SJCRH30 (cell line): ENCODE data around the gene CARD11. TPM values are rescaled to one million over a fixed set of nuclear protein-coding genes. Genes with fewer than 3 reads are reported as not detected.
"Not testable (repeated sequence)": the region's sequence is repeated elsewhere in the genome, so short reads cannot be mapped to it uniquely, and the experiment has no call there.

Experiments used
- DNase-seq, 2 experiments: peaks; one replicate each; pipeline ENCODE4 v3.0.0-alpha.2; 2015 to 2020
- H3K27ac ChIP-seq: fragments of 250-450 bp; sonication (Bioruptor Pico); 2 replicates; pipeline ENCODE4 v1.5.1; 2020; ENCODE audit warnings: mild to moderate bottlenecking, moderate library complexity
- H3K27me3 ChIP-seq: fragments of 250-450 bp; sonication (Bioruptor Pico); 2 replicates; pipeline ENCODE4 v1.5.1; 2020; ENCODE audit warnings: mild to moderate bottlenecking, moderate library complexity
- H3K36me3 ChIP-seq: fragments of 250-450 bp; sonication (Bioruptor Pico); 2 replicates; pipeline ENCODE4 v1.5.1; 2020; ENCODE audit warnings: mild to moderate bottlenecking, moderate library complexity
- H3K4me1 ChIP-seq: fragments of 250-450 bp; sonication (Bioruptor Pico); 2 replicates; pipeline ENCODE4 v1.5.1; 2020; ENCODE audit warnings: mild to moderate bottlenecking, moderate library complexity
- H3K4me3 ChIP-seq: fragments of 250-450 bp; sonication (Bioruptor Pico); 2 replicates; pipeline ENCODE4 v1.5.1; 2020; ENCODE audit warnings: mild to moderate bottlenecking, moderate library complexity
- H3K9me3 ChIP-seq: fragments of 250-450 bp; sonication (Bioruptor Pico); replicated peaks from 2 replicates; pipeline ENCODE4 v1.5.1; 2020; ENCODE audit warnings: mild to moderate bottlenecking, moderate library complexity
- total RNA-seq: library from RNA; depleted of rRNA; stranded (reverse); fragments of >200 nt; shearing (Covaris generic); gene quantifications from 2 replicates; pipeline ENCODE4 v1.2.3, GENCODE V29; 2014

The CARD11 gene
- total RNA-seq, 1 experiment from 2014 or later: not detected

- H3K27ac ChIP-seq: no peak overlapping the region
- no peaks in the 10 kb centered on the region for H3K36me3 ChIP-seq
- H3K9me3 ChIP-seq: 0 out of 2 replicates have a peak, but pooled peaks cover 3% of the 10 kb centered on the region
- peaks cover 7% of the 10 kb centered on the region for H3K4me1 ChIP-seq
- DNase-seq: no peak
- H3K27me3 ChIP-seq: peaks cover 22% of the 10 kb centered on the region
- H3K4me3 ChIP-seq: no peak overlapping the region
Measured at GRCh38 chr7:2923886-2924574, 119.6 kb downstream of the CARD11 start.

GRCh38 chr7:2923291-2923781 is 120.3 kb downstream of the CARD11 start:
- peaks cover 17% of the 10 kb centered on the region for H3K27me3 ChIP-seq
- no peak for DNase-seq
- no peak overlapping the region for H3K4me3 ChIP-seq
- H3K4me1 ChIP-seq: 0 out of 2 replicates have a peak, but pooled peaks cover 4% of the 10 kb centered on the region
- no peak overlapping the region for H3K27ac ChIP-seq
- H3K9me3 ChIP-seq: 0 out of 2 replicates have a peak, but pooled peaks cover 3% of the 10 kb centered on the region
- no peaks in the 10 kb centered on the region for H3K36me3 ChIP-seq

GRCh38 chr7:2922866-2923265 is 120.8 kb downstream of the CARD11 start:
- H3K27me3 ChIP-seq: peaks cover 12% of the 10 kb centered on the region
- no peak overlapping the region for H3K27ac ChIP-seq
- no peak for DNase-seq
- H3K9me3 ChIP-seq: 0 out of 2 replicates have a peak, but pooled peaks cover 3% of the 10 kb centered on the region
- H3K4me3 ChIP-seq: no peak overlapping the region
- H3K4me1 ChIP-seq: 0 out of 2 replicates have a peak, but pooled peaks cover 4% of the 10 kb centered on the region
- no peaks in the 10 kb centered on the region for H3K36me3 ChIP-seq

DNA sequence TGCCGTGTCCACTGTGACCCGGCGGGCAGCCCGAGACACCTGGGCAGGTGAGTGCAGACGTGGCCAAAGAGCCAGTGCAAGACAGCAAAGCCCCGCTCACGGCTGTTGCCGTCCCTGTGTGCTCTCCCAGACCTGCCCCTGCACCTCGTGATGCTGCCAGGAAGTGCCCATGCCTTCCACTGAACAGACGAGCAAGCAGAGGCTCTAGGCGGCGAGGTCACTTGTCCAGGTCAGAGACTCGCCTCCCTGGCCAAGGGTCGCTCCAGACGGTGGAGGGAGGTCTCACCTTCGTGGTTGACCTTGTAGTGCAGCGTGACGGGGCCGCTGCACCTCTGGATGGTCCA is 121.3 kb downstream of the CARD11 start:
- Histone ChIP-seq H3K36me3 (no peaks in the 10 kb centered on the region), H3K9me3 (0 out of 2 replicates have a peak, but pooled peaks cover 3% of the 10 kb centered on the region), H3K27ac (no peak overlapping the region), H3K27me3 (peaks cover 7% of the 10 kb centered on the region; the same call in 1 of the 2 replicates), H3K4me1 (0 out of 2 replicates have a peak, but pooled peaks cover 4% of the 10 kb centered on the region), H3K4me3 (no peak overlapping the region)
- DNase-seq: no peak

DNA sequence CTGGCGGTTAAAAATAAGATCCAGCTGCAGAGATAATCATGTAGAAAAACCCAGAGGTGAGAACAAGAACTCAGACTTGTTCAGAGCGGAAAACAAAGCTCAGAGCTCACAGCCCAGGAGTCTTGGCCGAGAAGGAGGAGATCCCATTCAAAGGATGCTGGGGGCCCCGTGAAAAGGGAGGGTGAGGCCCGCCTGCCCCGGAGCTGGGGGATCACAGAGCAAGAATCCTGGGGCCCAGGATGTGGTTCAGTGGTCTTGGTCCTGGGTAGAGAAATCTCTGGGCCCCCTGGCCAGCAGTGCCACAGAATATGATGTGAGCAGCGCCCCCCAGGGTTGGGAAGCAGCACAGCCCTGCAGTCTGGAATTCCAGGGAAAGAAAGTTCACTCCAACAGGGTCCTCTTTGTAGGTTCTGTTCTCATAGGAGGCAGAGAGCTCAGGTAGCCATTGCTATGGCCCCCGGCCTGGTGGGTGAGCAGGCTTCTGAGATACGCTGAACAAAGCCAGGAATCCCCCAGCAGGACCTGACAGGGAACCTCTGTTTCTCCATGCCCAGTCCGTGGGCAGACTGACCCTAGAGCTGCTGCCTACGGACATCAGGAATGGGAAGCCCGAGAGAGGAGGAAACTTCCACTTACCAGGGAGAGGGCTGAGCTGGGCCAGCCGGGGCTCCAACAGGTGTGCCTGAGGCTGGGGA is 121.9 kb downstream of the CARD11 start:
- Histone ChIP-seq H3K27ac (no peak overlapping the region), H3K9me3 (0 out of 2 replicates have a peak, but pooled peaks cover 3% of the 10 kb centered on the region), H3K36me3 (no peaks in the 10 kb centered on the region), H3K4me3 (no peak overlapping the region), H3K27me3 (peaks cover 10% of the 10 kb centered on the region; the same call in 1 of the 2 replicates), H3K4me1 (0 out of 2 replicates have a peak, but pooled peaks cover 4% of the 10 kb centered on the region)
- DNase-seq: peak; percentile 38 to 63

DNA sequence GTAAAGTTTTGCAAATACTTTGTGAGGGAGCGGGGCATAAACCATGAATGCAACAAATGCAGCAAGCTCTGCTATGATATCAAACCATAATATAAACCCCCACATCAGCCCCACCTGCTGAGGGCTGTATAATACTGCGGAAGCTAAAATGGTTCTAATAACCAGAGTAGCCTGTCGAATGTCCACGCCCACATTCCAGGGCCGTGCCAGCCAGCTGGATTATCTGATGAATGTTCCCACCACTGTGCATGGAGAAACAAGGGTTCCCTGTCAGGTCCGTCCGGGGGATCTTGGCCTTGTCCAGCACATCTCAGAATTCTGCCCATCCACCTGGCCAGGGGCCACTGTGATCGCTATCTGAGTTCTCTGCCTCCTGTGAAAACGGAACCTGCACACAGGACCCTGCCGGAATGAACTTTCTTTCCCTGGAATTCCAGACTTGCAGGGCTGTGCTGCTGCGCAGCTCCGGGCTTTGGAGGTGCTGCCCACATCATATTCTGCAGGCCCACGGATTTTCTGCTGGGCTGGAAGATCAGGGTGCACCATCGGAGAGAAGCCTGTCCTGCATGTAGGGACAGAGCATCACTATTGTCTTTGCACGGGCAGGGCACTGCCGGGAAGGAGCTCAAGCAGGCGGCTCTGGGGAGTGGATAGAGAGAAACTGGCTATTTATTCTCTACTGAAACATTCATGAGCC is 122.6 kb downstream of the CARD11 start:
- H3K27ac ChIP-seq: no peak overlapping the region
- H3K36me3 ChIP-seq: no peaks in the 10 kb centered on the region
- 0 out of 2 replicates have a peak, but pooled peaks cover 3% of the 10 kb centered on the region for H3K9me3 ChIP-seq
- peak; percentile 41 to 48 for DNase-seq
- peaks cover 15% of the 10 kb centered on the region; the same call in 1 of the 2 replicates for H3K27me3 ChIP-seq
- H3K4me3 ChIP-seq: no peak overlapping the region
- H3K4me1 ChIP-seq: 0 out of 2 replicates have a peak, but pooled peaks cover 4% of the 10 kb centered on the region

DNA sequence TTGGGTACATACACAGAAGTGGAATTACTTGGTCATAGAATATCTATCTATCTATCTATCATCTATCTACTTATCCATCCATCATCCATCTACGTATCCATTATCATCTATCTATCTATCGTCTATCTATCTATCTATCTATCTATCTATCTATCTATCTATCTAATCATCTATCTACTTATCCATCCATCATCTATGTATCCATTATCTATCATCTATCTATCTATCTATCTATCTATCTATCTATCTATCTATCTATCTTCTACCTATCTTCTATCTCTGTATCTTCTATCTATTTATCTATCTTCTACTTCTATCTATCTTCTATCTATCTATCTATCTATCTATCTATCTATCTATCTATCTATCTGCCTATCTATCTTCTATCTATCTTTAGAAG is 123.2 kb downstream of the CARD11 start:
- not testable (repeated sequence) for H3K36me3 ChIP-seq, H3K4me1 ChIP-seq, H3K27ac ChIP-seq, H3K9me3 ChIP-seq, DNase-seq, H3K4me3 ChIP-seq
- peaks cover 16% of the 10 kb centered on the region; the same call in 1 of the 2 replicates for H3K27me3 ChIP-seq

DNA sequence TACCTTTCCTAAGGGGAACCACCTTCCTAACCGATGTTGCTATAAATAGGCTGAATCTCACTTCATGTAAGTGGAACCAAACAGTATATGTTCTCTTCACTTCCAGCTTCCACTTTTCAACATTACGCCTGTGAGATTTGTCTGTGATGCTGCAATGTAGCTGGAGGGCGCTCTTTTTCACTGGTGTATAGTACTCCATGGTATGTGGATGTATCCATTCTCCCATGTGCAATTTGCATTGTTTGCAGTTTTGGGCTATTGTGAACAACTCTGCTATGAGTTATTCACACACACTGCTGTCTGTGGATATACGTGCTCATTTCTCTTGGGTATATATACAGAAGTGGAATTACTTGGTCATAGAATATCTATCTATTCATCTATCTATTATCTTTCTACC is 123.6 kb downstream of the CARD11 start:
- H3K27me3 ChIP-seq: peaks cover 12% of the 10 kb centered on the region; the same call in 1 of the 2 replicates
- no peak overlapping the region for H3K27ac ChIP-seq
- no peak overlapping the region for H3K4me3 ChIP-seq
- no peak for DNase-seq
- H3K4me1 ChIP-seq: 0 out of 2 replicates have a peak, but pooled peaks cover 4% of the 10 kb centered on the region
- 0 out of 2 replicates have a peak, but pooled peaks cover 3% of the 10 kb centered on the region for H3K9me3 ChIP-seq
- no peaks in the 10 kb centered on the region for H3K36me3 ChIP-seq

- H3K9me3 ChIP-seq: 0 out of 2 replicates have a peak, but pooled peaks cover 3% of the 10 kb centered on the region
- no peak overlapping the region for H3K4me3 ChIP-seq
- 0 out of 2 replicates have a peak, but pooled peaks cover 4% of the 10 kb centered on the region for H3K4me1 ChIP-seq
- DNase-seq: no peak
- peaks cover 9% of the 10 kb centered on the region; the same call in 1 of the 2 replicates for H3K27me3 ChIP-seq
- no peak overlapping the region for H3K27ac ChIP-seq
- H3K36me3 ChIP-seq: no peaks in the 10 kb centered on the region
Measured at GRCh38 chr7:2919256-2919655, 124.4 kb downstream of the CARD11 start.

- Histone ChIP-seq H3K27ac (no peak overlapping the region), H3K9me3 (0 out of 2 replicates have a peak, but pooled peaks cover 3% of the 10 kb centered on the region), H3K4me1 (0 out of 2 replicates have a peak, but pooled peaks cover 4% of the 10 kb centered on the region), H3K27me3 (peaks cover 9% of the 10 kb centered on the region; the same call in 1 of the 2 replicates), H3K4me3 (no peak overlapping the region), H3K36me3 (no peaks in the 10 kb centered on the region)
- no peak for DNase-seq
Measured at GRCh38 chr7:2918406-2918805, 125.3 kb downstream of the CARD11 start.

DNA sequence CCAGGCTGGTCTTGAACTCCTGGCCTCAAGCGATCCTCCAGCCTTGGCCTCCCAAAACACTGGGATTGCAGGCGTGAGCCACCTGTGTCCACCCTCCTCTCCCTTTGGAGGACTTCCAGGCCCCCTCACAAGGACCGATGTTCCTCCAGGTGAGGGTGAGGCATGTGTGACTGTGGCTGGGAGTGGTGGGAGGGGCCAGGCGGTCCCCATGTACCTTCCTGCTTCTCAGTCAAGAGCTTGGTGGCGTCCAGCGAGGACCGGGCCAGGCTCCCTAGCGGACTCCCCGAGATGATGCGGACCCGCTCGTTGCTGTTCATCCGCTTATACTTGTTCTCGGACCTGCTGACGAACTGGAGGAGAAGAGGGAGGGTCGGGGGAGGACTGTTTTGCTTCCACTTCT is 128.6 kb downstream of the CARD11 start:
- Histone ChIP-seq H3K4me1 (no peaks in the 10 kb centered on the region), H3K36me3 (no peaks in the 10 kb centered on the region), H3K4me3 (no peak overlapping the region), H3K9me3 (0 out of 2 replicates have a peak, but pooled peaks cover 3% of the 10 kb centered on the region), H3K27ac (no peak overlapping the region), H3K27me3 (peaks cover 9% of the 10 kb centered on the region; the same call in 1 of the 2 replicates)
- no peak for DNase-seq

DNA sequence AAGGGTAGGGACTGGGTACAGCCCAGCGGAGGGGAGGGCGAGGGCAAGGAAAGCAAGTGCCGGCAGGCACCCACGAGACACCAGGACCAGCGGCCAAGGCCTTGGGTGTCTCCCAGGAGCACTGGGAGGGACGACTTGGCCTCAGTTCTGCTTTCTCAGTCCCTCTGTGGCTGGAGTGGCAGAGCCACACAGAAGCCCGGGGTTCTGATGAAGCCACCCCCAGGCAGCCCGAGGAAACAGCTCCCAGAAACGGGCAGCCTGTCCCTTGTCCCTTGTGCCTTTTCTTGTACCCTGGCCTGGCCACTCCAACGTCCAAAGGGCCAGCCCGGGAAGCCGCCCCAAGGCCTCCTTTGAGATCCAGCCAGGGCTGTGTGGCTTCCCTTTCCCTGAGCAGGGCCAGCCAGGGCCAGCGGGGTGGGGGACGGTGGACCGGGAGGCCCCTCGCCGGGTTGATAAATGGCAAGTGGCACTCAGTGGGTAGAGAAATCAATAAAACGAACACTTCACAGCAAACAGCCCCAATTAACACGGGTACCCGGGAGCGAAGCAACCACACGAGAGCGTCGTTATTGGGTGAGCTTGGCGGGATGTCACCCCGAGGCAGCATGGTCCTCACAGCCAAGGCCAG is 129.8 kb downstream of the CARD11 start:
- Histone ChIP-seq H3K27me3 (peaks cover 9% of the 10 kb centered on the region; the same call in 1 of the 2 replicates), H3K4me1 (no peaks in the 10 kb centered on the region), H3K27ac (no peak overlapping the region), H3K36me3 (no peaks in the 10 kb centered on the region), H3K9me3 (no peaks in the 10 kb centered on the region), H3K4me3 (no peak overlapping the region)
- no peak for DNase-seq

DNA sequence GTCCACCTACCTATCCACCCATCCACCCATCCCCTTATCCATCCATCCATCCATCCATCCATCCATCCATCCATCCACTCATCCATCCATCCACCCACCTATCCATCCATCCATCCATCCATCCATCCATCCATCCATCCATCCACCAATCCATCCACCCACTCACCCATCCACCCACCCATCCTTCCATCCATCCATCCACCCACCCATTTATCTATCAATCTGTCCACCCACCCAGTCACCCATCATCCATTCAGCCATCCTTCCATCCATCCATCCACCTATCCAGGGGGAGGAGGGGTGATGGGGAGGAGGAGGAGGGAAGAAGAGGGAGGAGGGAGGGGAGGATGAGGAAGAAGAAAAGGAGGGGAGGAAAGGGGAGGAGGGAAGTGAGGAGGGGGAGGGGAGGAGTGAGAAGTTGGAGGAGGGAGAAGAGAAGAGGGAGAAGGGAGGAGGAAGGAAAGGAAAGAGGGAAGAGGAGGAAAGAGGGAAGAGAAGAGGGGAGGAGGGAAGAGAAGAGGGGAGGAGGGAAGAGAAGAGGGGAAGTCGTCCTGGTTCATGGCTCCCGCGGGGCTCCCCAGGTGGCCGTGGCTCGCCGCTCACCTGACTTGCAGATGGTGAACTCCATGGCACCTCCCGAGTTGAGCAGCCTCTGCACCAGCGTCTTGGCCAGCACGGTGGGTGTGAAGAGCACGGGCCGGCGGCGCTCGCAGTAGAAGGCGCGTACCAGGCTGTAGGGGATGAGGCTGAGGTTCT is 130.8 kb downstream of the CARD11 start:
- DNase-seq: no peak
- H3K27ac ChIP-seq: no peak overlapping the region
- H3K27me3 ChIP-seq: peaks cover 9% of the 10 kb centered on the region; the same call in 1 of the 2 replicates
- no peaks in the 10 kb centered on the region for H3K36me3 ChIP-seq
- H3K4me3 ChIP-seq: no peak overlapping the region
- no peaks in the 10 kb centered on the region for H3K9me3 ChIP-seq
- no peaks in the 10 kb centered on the region for H3K4me1 ChIP-seq
